Hepatocyte (in vitro differentiated cells): ENCODE results near the gene SLC22A8. TPM values are rescaled to one million over a fixed set of nuclear protein-coding genes. Genes with fewer than 3 reads are reported as not detected.

ENCODE experiments used
- DNase-seq: peaks from one replicate; pipeline ENCODE4 v3.0.0-alpha.2; 2016; ENCODE audit warnings: low spot score
- H2AFZ ChIP-seq: fragments of 200-600 bp; sonication (generic); 2 replicates; pipeline ENCODE4 v1.6.0; 2016; ENCODE audit warnings: antibody characterized with exemption, mild to moderate bottlenecking
- H3K27ac ChIP-seq: fragments of 200-600 bp; sonication (generic); 2 replicates; pipeline ENCODE4 v1.5.1; 2016; ENCODE audit warnings: mild to moderate bottlenecking
- H3K27me3 ChIP-seq: fragments of 200-600 bp; sonication (generic); 2 replicates; pipeline ENCODE4 v1.6.1; 2016
- H3K36me3 ChIP-seq: fragments of 200-600 bp; sonication (generic); replicated peaks from 2 replicates; pipeline ENCODE4 v1.5.1; 2016; ENCODE audit warnings: low read depth; ENCODE audit not compliant: insufficient read depth
- H3K4me1 ChIP-seq: fragments of 200-600 bp; sonication (generic); 2 replicates; pipeline ENCODE4 v1.5.1; 2016; ENCODE audit warnings: mild to moderate bottlenecking, moderate library complexity; ENCODE audit not compliant: insufficient read depth
- H3K4me2 ChIP-seq: fragments of 200-600 bp; sonication (generic); 2 replicates; pipeline ENCODE4 v1.6.0; 2016
- H3K4me3 ChIP-seq: fragments of 200-600 bp; sonication (generic); 2 replicates; pipeline ENCODE4 v1.5.1; 2016; ENCODE audit warnings: mild to moderate bottlenecking
- H3K79me2 ChIP-seq: fragments of 200-600 bp; sonication (generic); 2 replicates; pipeline ENCODE4 v1.6.0; 2017; ENCODE audit warnings: mild to moderate bottlenecking
- H3K9me2 ChIP-seq: fragments of 200-600 bp; sonication (generic); replicated peaks from 2 replicates; pipeline ENCODE4 v1.6.0; 2017; ENCODE audit warnings: mild to moderate bottlenecking; ENCODE audit not compliant: insufficient read depth
- H3K9me3 ChIP-seq: fragments of 200-600 bp; sonication (generic); 2 replicates; pipeline ENCODE4 v1.5.1; 2016; ENCODE audit warnings: low read depth, mild to moderate bottlenecking
- H4K20me1 ChIP-seq: fragments of 200-600 bp; sonication (generic); 2 replicates; pipeline ENCODE4 v1.6.0; 2016; ENCODE audit warnings: mild to moderate bottlenecking; ENCODE audit not compliant: insufficient read depth, poor library complexity, severe bottlenecking
- CTCF ChIP-seq: fragments of 200-600 bp; sonication (generic); IDR thresholded peaks from 2 replicates; pipeline ENCODE4 v1.5.1; 2016; ENCODE audit warnings: antibody characterized with exemption, mild to moderate bottlenecking; ENCODE audit not compliant: poor library complexity
- EZH2 ChIP-seq: fragments of 200-600 bp; sonication (generic); IDR thresholded peaks from 2 replicates; pipeline ENCODE4 v1.6.1; 2016; ENCODE audit warnings: antibody characterized with exemption, mild to moderate bottlenecking, borderline replicate concordance
- EZH2phosphoT487 ChIP-seq: fragments of 200-600 bp; sonication (generic); IDR thresholded peaks from one replicate; pipeline ENCODE4 v1.6.1; 2018; ENCODE audit warnings: antibody characterized with exemption, mild to moderate bottlenecking, low read depth, moderate library complexity; ENCODE audit not compliant: unreplicated experiment, severe bottlenecking
- WGBS: methylation state at CpG from one replicate; pipeline ENCODE4 v1.1.6; 2016; ENCODE audit warnings: low lambda C conversion rate; ENCODE audit errors: missing lambda C conversion rate; 5-methylcytosine and 5-hydroxymethylcytosine counted together
- polyA plus RNA-seq: library from polyadenylated mRNA; unstranded; fragments of >200 nt; fragmentation: Nextera tagmentation; extraction: Ambion mirVana; gene quantifications from 2 replicates; pipeline ENCODE4 v1.2.1, GENCODE V29; 2016
- total RNA-seq: library from RNA; depleted of rRNA; stranded (reverse); fragments of >200 nt; gene quantifications from 2 replicates; pipeline ENCODE4 v1.2.3, GENCODE V29; 2014

The SLC22A8 gene
- total and polyA plus RNA-seq, 2 experiments from 2014 or later = 0.41 TPM; not detected in 1

GRCh38 chr11:62961017-62961570 lies 54.5 kb downstream of the SLC22A8 start:
- TF ChIP-seq EZH2 (no peak), EZH2phosphoT487 (no peak), CTCF (no peak)
- Histone ChIP-seq H3K36me3 (no peaks in the 10 kb centered on the region), H3K4me1 (peaks cover 12% of the 10 kb centered on the region), H3K9me2 (no peaks in the 10 kb centered on the region), H3K4me2 (no peak overlapping the region), H4K20me1 (no peaks in the 10 kb centered on the region), H3K4me3 (no peak overlapping the region), H3K79me2 (no peaks in the 10 kb centered on the region), H2AFZ (no peak overlapping the region), H3K9me3 (no peaks in the 10 kb centered on the region), H3K27me3 (no peaks in the 10 kb centered on the region), H3K27ac (no peak overlapping the region)
- WGBS = 88% methylated on average over 4 of the region's 4 CpGs
- no peak for DNase-seq

- no peak overlapping the region for H3K4me3 ChIP-seq
- H3K4me2 ChIP-seq = peak overlapping the region; percentile 54
- TF ChIP-seq CTCF = no peak
- no peak for TF ChIP-seq EZH2phosphoT487
- TF ChIP-seq EZH2 = no peak
- peaks cover 12% of the 10 kb centered on the region for H3K4me1 ChIP-seq
- no peak for DNase-seq
- H3K36me3 ChIP-seq = no peaks in the 10 kb centered on the region
- 100% methylated on average over 1 of the region's 1 CpG for WGBS
- no peaks in the 10 kb centered on the region for H4K20me1 ChIP-seq
- H3K9me3 ChIP-seq = no peaks in the 10 kb centered on the region
- no peaks in the 10 kb centered on the region for H3K9me2 ChIP-seq
- peak overlapping the region; percentile 72 for H3K27ac ChIP-seq
- H3K79me2 ChIP-seq = no peaks in the 10 kb centered on the region
- H2AFZ ChIP-seq = no peak overlapping the region
- H3K27me3 ChIP-seq = no peaks in the 10 kb centered on the region
These were observed 56.1 kb downstream of the SLC22A8 start for GRCh38 chr11:62959422-62959980.

GRCh38 chr11:62958547-62959421 lies 56.9 kb downstream of the SLC22A8 start:
- H3K9me3 ChIP-seq = no peaks in the 10 kb centered on the region
- no peak overlapping the region for H3K4me3 ChIP-seq
- WGBS = 54% methylated on average over 11 of the region's 11 CpGs
- no peaks in the 10 kb centered on the region for H3K9me2 ChIP-seq
- no peaks in the 10 kb centered on the region for H3K79me2 ChIP-seq
- peak overlapping the region; percentile 10 for H2AFZ ChIP-seq
- TF ChIP-seq CTCF (no peak), EZH2phosphoT487 (no peak), EZH2 (no peak)
- peak overlapping the region; percentile 72 for H3K27ac ChIP-seq
- no peaks in the 10 kb centered on the region for H3K36me3 ChIP-seq
- no peaks in the 10 kb centered on the region for H3K27me3 ChIP-seq
- DNase-seq = peak; percentile 70
- peaks cover 12% of the 10 kb centered on the region for H3K4me1 ChIP-seq
- H4K20me1 ChIP-seq = no peaks in the 10 kb centered on the region
- peak overlapping the region; percentile 54 for H3K4me2 ChIP-seq
